Kasumi-1 (cell line): ENCODE results near the gene USP28.
"Not testable (repeated sequence)": the region's sequence is repeated elsewhere in the genome, so short reads cannot be mapped to it uniquely, and the experiment has no call there.

Experiments
- DNase-seq, 2 experiments: peaks; one replicate each; lab custom pipeline; 2025; lab: John Stamatoyannopoulos, UW

USP28 gene, protein sequence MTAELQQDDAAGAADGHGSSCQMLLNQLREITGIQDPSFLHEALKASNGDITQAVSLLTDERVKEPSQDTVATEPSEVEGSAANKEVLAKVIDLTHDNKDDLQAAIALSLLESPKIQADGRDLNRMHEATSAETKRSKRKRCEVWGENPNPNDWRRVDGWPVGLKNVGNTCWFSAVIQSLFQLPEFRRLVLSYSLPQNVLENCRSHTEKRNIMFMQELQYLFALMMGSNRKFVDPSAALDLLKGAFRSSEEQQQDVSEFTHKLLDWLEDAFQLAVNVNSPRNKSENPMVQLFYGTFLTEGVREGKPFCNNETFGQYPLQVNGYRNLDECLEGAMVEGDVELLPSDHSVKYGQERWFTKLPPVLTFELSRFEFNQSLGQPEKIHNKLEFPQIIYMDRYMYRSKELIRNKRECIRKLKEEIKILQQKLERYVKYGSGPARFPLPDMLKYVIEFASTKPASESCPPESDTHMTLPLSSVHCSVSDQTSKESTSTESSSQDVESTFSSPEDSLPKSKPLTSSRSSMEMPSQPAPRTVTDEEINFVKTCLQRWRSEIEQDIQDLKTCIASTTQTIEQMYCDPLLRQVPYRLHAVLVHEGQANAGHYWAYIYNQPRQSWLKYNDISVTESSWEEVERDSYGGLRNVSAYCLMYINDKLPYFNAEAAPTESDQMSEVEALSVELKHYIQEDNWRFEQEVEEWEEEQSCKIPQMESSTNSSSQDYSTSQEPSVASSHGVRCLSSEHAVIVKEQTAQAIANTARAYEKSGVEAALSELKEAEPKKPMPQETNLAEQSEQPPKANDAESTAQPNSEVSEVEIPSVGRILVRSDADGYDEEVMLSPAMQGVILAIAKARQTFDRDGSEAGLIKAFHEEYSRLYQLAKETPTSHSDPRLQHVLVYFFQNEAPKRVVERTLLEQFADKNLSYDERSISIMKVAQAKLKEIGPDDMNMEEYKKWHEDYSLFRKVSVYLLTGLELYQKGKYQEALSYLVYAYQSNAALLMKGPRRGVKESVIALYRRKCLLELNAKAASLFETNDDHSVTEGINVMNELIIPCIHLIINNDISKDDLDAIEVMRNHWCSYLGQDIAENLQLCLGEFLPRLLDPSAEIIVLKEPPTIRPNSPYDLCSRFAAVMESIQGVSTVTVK

DNA sequence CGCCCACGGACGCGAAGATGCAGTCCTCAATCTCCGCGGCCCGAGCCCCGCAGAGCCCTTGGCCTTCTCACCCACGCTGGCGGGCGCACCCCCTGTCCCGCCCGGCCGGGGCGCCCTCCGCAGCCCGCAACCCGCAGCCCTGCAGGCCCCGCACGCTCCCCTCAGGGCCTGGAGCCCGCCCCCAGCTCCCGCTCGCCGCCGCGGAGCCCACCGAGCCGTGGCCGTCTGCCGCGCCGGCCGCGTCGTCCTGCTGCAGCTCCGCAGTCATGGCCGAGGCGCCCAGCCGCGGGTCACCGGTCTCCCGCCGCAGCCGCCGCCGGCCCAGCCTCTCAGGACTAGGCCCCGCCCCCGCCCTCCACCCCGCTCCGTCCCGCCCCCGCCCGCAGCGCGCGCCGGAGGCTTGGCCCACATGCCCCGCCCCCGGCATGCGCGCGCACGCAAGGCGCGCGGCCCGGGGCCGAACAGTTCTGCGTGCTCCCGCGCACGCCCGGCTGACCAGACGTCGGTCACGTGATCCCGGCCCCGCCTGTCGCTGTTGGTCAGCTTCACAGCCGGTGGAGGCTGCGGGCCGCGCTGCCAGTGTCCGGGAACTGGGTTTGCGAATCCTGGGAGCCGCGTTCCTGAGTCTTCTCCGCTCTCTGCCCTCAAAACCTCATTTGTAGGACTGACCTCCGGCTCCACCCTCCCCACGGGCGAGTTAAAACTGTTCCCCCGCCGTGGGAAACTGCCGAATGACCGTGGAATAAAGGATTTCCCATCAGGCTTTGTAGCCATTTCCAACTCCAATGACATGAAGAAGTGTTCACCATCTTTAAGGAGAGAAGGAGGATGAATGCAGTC is at the start of gene USP28:
Gene USP28 (minus strand): TSS at position 339 of the 840 bp plus-strand sequence. CDS start 71 bp downstream, at position 268.
- DNase-seq: peak; percentile 78 to 85

DNA sequence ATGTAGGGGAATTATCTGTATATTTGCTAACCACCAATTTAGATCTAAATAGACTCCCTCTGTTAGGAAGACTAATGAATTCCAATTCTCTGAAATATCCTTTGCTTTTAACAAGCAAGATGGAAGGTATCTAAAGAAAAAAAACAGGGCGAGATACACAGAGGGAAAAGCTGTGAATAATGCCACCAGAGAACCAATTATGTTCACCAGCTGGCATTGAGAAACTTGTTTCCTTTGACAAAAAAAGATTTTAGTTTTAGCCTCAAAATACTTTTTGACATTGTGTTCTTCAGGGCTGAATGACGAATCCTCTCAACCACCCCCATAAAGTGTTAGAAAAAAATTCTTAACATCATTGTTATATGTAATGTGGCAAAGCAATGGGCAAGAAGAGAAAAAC is 48.2 kb upstream of the USP28 start:
- DNase-seq: no peak

DNA sequence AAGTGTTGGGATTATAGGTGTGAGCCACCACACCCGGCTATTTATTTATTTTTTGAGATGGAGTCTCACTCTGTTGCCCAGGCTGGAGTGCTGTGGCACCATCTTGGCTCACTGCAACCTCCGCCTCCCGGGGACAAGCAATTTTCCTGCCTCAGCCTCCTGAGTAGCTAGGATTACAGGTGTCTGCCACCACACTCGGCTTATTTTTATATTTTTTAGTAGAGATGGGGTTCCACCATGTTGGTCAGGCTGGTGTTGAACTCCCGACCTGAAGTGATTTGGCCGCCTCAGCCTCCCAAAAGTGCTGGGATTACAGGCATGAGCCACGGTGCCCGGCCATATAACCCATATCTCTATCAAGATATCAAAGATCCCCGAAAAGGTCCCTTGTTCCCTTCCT is 36.1 kb upstream of the USP28 start:
- not testable (repeated sequence) for DNase-seq

DNA sequence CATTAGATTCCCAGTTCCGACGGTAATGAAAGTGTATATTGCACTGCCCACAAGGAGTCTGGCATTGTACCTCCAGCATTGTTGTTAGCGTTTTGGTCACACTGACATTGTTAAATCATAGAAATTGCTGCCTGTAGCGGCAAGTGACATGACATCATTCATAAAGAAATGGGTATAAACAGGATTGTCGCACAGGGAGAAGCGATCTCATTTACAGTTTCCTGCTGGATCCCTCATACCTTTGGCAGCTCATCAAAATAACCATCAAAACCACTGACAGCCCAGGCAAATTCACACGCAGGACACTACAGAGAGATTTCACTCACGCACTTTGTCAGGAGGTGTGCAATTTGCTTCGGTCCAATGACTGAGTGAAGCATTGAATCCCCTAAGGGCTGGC is 32.7 kb upstream of the USP28 start:
- no peak for DNase-seq

DNA sequence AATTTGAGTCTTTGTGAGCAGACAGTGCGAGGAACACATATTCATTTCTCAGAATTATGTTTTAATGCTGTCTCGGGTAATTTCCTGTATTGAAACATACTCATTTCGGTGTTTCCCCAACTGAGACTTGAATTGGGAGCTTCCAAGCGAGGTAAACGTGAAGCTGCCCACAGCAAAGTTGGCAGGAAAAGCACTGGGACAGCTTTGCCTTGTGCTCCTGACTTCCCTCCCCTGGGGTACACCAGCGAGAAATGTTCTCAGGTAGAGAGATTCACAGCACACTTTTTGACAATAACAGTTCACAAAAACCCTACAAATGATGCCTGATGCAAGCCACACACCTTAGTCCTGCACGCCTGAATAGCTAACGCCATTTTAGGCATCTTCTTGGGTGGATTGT is 32.3 kb upstream of the USP28 start:
- no peak for DNase-seq

DNA sequence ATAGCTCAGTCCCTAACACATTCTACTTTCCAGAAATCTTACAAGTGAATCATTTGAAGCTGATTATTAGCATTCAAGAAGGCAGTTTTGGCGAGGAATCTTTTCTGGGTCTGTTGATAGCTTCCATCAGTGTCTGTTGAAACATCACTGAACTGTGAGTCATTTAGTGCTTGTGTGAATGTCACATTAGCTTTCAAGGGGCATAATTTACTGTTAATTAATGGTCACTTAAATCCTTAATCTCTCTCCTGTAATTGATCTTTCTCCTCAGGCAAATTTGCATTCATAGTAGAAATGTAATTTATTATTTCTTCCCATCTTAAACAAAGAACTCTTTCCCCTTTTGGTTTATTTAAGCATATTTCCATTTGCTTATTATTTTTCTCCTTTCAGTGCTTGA is 31.8 kb upstream of the USP28 start:
- DNase-seq: no peak

DNA sequence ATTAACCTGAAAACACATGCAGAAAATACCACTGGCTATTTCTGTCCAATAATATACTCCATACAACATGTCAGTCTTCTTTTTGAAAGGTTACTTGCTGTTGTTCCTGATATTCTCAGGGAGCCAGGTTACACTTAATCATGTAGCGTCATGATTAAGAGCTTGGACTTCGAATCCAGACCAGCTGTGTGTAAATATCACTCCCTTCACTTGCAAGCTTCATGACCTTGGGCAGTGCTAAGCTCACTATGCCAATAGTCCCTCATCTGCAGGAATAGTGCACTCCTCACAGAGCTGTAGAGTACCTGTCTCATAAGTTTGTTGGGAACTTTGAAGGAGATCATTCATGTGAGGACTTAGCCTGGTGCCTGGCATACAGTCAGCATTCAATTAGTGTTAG is 31.1 kb upstream of the USP28 start:
- DNase-seq: no peak

DNA sequence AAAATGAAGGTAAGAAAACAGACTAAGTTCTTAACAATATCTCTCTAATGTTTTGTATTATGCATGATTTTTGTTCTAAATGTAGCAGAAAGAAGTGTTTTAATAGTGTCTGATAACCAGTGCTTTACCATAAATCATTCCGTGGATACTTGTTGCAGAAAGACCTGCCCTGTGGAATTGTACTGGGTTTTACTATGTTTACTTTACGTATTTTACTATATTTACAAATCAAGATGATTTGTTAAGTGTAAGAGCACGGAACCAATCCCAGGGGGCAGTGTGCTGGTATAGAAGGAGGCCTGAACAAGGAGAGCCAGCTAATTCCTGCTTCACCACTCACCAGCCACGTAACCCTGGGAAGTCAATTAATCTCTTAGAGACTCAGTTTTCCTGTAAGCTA is 30.7 kb upstream of the USP28 start:
- no peak for DNase-seq

DNA sequence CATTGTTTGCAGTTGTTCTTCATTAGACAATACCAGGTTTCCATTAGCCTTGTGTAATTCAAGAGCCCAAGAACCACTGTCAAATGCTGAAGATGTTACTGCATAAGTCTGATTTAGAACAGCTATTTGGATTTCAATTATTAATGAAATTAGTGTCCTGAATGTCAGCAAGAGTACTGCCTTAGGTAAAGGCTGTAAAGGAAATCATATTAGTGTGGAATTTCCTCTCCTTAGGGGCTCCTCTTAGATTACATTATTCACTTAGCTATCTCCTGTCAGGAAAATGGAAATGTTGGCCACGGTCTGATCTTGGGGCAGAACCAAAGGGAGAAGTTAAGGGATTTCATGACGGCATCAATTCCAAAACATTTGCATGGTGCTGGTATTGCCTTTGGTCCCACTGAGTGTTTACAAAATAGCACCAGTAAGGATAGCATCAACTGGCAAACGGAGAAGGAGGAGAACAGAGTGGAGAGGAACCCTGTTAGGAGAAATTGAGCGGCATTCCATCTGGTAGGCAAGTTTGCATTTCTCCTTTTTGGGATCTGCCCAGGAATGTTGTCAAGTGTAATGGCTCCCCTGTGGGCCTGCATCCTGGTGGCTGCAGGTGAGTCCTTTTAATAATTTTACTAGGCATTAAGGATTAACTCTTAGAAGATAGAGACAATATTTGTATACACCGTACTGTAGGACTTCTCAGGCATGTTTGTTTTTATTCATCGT is 29.2 kb upstream of the USP28 start, which contains the start of gene HTR3B:
Gene HTR3B (plus strand): TSS at position 418 of the 723 bp plus-strand sequence. CDS start 138 bp downstream, at position 556.
- no peak for DNase-seq

DNA sequence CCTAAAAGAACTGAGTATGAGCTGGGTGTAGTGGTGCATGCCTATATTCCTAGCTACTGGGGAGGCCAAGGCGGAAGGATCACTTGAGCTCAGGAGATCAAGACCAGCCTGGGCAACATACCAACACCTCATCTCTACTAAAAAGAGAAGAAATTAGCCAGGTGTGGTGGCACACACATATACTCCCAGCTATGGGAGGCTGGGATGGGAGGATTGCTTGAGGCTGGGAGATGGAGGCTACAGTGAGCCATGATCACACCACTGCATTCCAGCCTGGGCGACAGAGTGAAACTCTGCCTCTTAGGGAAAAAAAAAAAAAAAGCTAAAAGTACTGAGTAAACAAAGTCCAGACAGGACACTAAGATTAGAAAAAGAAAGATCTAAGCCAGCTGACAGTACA is 25.8 kb upstream of the USP28 start:
- no peak for DNase-seq

DNA sequence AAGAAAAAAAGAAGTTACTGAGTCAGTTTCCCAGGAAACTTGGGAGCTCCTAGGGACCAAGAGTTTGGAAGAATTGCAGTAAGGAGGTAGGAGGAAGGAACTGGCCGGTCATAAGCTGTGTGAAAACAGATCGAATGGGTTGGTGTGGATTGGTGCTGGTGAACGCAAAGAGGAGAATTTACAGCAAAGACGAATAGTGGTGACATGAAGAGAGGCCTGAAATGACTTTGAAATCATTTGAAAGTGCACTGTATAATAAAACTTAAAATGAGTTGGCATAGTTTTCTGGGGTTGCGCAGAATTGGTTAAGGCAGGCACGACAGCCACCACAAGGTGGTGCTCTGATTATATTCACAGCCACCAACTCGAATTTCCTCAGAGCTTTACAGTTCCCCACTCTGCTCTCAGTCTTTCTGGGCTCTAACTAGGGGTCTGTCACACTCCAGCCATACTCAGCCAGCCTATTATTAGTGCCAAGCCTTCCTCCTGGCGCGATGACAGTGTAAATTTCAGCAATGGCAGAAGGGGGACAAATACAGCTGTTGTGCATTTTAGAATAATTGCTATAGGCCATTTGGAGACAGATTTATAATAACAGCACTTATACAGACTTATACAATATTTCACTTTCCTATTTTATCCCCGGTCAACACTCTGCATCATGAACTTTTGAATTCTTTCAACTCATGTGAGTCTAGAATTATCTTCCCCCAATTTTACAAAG is 20.9 kb upstream of the USP28 start:
- DNase-seq: peak; percentile 15 to 72

DNA sequence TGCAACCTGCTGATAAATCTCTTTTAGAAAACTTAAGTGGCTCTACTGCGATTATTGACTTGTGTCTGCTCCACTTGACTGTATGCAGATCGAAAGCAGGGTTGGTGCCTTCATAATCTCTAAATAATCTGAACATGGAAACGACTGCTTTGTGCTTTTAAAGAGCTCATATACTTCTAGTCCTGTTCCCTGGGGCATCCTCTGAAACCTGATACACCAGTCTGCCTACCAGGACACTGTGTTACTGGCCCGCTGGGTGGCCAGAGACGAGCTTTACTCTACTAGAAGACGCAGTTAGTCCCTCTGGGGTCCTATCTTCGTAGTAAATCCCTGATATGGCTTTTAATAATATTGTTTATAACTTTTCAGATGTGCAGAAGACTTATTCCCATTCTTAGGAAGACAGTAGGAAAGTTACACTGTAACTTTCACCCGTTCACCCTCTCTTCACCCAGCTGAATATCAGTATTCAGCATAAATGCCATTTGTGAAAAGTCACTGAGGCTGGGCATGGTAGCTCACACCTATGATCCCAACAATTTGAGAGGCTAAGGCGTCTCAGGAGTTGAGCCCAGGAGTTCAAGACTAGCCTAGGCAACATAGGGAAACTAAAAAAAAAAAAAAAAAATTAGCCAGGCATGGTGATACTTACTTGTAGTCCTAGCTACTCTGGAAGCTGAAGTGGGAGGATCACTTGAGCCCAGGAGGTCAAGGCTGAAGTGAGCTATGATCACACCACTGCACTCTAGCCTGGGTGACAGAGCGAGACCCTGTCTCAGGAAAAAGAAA is 20.2 kb upstream of the USP28 start:
- DNase-seq: no peak

DNA sequence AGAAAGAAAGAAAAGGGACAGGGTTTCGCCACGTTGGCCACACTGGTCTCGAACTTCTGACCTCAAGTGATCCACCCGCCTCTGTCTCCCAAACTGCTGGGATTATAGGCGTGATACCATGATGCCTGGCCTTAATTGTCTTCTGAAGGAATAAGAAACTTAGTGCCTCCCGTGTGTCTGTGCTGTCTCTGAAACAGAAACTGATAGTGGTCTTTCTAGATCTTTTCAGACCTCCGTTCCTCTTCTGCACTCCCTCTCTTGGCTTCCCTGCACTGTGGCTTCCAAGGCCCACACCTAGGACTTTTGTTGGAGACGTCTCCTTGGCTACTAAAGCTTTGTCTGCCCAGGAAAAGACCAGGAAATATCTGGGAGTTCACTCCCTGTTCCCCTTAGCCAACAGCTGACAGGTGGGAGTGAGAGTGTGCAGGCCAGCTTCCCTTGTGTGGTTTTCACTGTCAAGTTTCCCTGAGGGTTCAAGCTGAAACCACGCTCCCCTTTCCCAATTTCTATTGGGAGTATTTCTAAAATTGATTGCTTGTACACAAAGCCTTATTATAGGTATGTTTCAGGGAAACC is 19.1 kb upstream of the USP28 start:
- DNase-seq: peak; percentile 32 to 35

DNA sequence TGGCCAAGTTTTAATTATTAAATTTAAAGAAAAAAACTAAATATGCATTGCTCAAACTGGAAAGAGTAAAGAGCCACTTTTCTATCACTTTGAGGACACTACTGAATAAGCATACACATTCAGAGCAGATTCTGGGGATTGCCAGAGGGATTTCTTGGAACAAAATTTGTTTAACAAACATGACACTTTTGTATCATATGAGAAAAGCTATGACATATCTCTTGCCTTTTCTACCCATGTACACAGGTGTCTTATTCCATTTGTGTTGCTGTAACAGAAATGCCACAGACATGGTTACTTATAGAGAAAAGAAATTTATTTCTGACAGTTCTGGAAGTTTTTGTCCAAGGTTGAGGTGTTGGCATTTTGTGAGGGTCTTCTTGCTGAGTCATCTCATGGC is 13.5 kb upstream of the USP28 start:
- no peak for DNase-seq

DNA sequence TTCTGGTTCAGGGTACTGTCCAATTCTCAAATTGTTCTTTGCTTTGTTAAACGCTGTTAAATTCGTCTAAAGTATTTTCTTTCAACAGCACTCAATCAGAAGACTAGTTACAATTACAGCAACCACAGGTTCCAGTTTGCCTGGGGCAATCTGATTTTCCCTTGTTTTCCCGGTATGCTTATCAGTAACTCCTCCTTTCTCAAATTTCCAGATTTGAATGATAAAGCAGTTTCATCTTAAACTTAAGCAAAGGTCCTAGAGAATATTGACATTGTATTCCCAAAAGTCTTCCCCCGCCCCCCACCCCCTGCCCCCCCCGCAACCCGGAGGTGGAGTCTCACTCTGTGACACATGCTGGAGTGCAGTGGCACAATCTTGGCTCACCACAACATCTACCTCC is 10.5 kb upstream of the USP28 start:
- no peak for DNase-seq

DNA sequence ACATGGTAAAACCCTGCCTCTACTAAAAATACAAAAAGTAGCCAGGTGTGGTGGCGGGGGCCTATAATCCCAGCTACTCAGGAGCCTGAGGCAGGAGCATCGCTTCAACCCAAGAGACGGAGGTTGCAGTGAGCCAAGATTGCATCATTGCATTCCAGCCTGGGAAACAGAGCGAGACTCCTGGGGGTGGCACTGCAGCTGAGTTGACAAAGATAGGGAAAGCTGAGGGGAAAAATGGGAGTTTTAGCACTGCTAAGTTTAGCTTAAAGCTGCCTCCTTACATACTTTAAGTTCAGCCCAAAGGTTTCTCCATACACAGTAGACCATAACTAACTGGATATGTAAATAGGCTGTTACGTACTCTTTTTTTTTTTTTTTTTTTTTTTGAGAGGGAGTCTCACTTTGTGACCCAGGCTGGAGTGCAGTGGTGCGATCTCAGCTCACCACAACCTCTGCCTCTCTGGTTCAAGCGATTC is 9.0 kb upstream of the USP28 start:
- no peak for DNase-seq

DNA sequence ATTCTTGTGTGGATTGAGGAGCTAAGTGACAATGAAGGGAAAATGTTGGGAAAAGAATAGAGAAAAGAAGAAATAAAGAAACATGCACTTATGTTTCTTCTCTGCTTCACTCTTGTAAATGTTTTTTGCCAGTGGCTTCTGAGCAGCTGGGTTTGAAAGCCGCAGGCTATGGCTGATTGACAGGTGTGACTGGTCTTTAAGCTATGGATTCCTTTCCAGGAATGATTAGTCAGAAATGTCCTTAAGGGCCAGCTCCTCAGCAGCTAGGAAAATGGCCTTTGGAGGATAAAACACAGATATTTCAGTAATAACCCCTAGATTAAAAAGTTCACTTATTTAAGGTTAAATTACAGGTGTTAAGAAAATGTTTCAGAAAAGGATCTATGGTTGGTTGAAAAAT is 6.5 kb upstream of the USP28 start:
- no peak for DNase-seq

DNA sequence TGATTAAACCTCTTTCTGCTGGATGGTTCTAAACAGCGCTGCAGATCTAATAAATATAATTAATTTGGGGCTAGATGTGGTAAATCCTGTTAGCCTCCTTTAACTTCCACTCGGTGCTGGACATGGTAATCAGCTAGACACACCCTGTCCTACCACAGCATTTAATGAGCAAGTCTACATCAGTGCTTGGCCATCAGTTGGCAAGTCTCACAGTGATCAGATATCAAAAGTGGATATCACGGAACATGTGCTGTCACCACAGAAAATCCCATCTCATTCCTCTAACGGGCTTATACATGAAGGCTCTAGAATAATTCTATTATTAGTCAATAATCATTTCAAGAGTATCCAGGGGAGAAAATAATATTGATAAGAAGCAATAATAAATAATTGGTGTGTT is 5.6 kb upstream of the USP28 start:
- DNase-seq: no peak

DNA sequence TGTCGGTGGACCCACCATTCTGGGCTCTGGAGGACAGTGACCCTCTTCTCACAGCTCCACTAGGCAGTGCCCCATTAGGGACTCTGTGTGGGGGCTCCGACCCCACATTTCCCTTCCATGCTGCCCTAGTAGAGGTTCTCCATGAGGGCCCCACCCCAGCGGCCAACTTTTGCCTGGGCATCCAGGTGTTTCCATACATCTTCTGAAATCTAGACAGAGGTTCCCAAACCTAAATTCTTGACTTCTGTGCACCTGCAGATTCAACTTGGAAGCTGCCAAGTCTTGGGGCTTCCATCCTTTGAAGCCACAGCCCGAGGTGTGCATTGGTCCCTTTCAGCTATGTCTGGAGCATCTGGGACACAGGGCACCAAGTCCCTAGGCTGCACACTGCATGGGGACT is 4.1 kb upstream of the USP28 start:
- not testable (repeated sequence) for DNase-seq
